IMR-90 (cell line): ENCODE results near the gene TBCD. TPM values are rescaled to one million over a fixed set of nuclear protein-coding genes. Genes with fewer than 3 reads are reported as not detected.

ENCODE experiments used
- ATAC-seq: fragments of 200-7000 bp; cut with Tn5 transposase; 2 replicates; pipeline ENCODE4 v1.9.1; 2020; ENCODE audit warnings: low read depth, mild to moderate bottlenecking, moderate library complexity
- BruUV-seq: library from RNA; stranded (reverse); fragments of 400-500 nt; replicated peaks from 2 replicates; lab custom pipeline; 2021; lab: Mats Ljungman, UMichigan
- CTCF ChIA-PET: fragments of 300-600 bp; formaldehyde crosslinking; extraction: SDS; loops from one replicate; lab custom pipeline; 2021; ENCODE audit warnings: antibody characterized with exemption; lab: Yijun Ruan, JAX
- POLR2A ChIA-PET: fragments of 300-600 bp; sonication (Branson Sonifier 250); formaldehyde crosslinking; loops from one replicate; lab custom pipeline; 2022; ENCODE audit warnings: antibody characterized with exemption; ENCODE audit not compliant: unreplicated experiment; lab: Charles Lee
- DNase-seq: peaks from one replicate; pipeline ENCODE4 v3.0.0; 2013
- H2AFZ ChIP-seq: replicated peaks from 2 replicates; pipeline ENCODE3; 2013; ENCODE audit warnings: low read length, mild to moderate bottlenecking; ENCODE audit not compliant: poor library complexity
- H2AK5ac ChIP-seq: 2 replicates; pipeline ENCODE4 v1.6.1; 2013; ENCODE audit warnings: low read depth, low read length, inconsistent platforms
- H2AK9ac ChIP-seq: replicated peaks from 2 replicates; pipeline ENCODE3; 2013; ENCODE audit warnings: mild to moderate bottlenecking, low read depth, low read length, moderate library complexity; ENCODE audit not compliant: poor library complexity
- H2BK120ac ChIP-seq: 2 replicates; pipeline ENCODE4 v1.6.1; 2013; ENCODE audit warnings: low read depth, low read length, inconsistent platforms
- H2BK15ac ChIP-seq: 3 replicates; pipeline ENCODE4 v1.6.1; 2013; ENCODE audit warnings: low read depth, low read length, inconsistent platforms
- H2BK20ac ChIP-seq: 2 replicates; pipeline ENCODE4 v1.6.1; 2013; ENCODE audit warnings: low read depth, mild to moderate bottlenecking, inconsistent platforms, low read length, moderate library complexity
- H2BK5ac ChIP-seq: 2 replicates; pipeline ENCODE4 v1.6.1; 2013; ENCODE audit warnings: mild to moderate bottlenecking, low read depth, low read length, inconsistent platforms; ENCODE audit not compliant: poor library complexity, severe bottlenecking
- H3K14ac ChIP-seq: replicated peaks from 2 replicates; pipeline ENCODE4 v1.6.1; 2013; ENCODE audit warnings: low read depth, low read length, inconsistent platforms
- H3K18ac ChIP-seq: 2 replicates; pipeline ENCODE4 v1.6.1; 2013; ENCODE audit warnings: low read depth, low read length, control low read depth
- H3K23ac ChIP-seq: 2 replicates; pipeline ENCODE4 v1.6.1; 2013; ENCODE audit warnings: low read depth, low read length, inconsistent platforms
- H3K27ac ChIP-seq: 2 replicates; pipeline ENCODE4 v1.5.1; 2013; ENCODE audit warnings: mild to moderate bottlenecking, control low read depth, low read length; ENCODE audit not compliant: insufficient read depth
- H3K27me3 ChIP-seq: 2 replicates; pipeline ENCODE4 v1.6.1; 2013; ENCODE audit warnings: low read length; ENCODE audit not compliant: control insufficient read depth, insufficient read depth
- H3K36me3 ChIP-seq: 2 replicates; pipeline ENCODE4 v1.6.1; 2013; ENCODE audit warnings: low read length, mixed read lengths; ENCODE audit not compliant: control insufficient read depth, insufficient read depth
- H3K4ac ChIP-seq: 2 replicates; pipeline ENCODE4 v1.6.1; 2013; ENCODE audit warnings: low read depth, low read length, inconsistent platforms
- H3K4me1 ChIP-seq: 2 replicates; pipeline ENCODE4 v1.6.1; 2013; ENCODE audit warnings: low read length, mixed read lengths; ENCODE audit not compliant: control insufficient read depth, insufficient read depth
- H3K4me2 ChIP-seq: 2 replicates; pipeline ENCODE4 v1.6.1; 2013; ENCODE audit warnings: low read depth, mild to moderate bottlenecking, control low read depth, low read length, moderate library complexity
- H3K4me3 ChIP-seq: 2 replicates; pipeline ENCODE4 v1.5.1; 2013; ENCODE audit warnings: low read depth, mild to moderate bottlenecking, control low read depth, low read length, moderate library complexity; ENCODE audit not compliant: insufficient read depth
- H3K56ac ChIP-seq: 2 replicates; pipeline ENCODE4 v1.6.1; 2013; ENCODE audit warnings: low read length, inconsistent platforms; ENCODE audit not compliant: insufficient read depth; ENCODE audit errors: extremely low read depth
- H3K79me1 ChIP-seq, 2 experiments: 2 replicates each; pipeline ENCODE4 v1.6.1; 2013; ENCODE audit warnings: low read length in 2 of 2, inconsistent platforms in 1 of 2, low read depth in 1 of 2
- H3K9ac ChIP-seq: 2 replicates; pipeline ENCODE4 v1.6.1; 2013; ENCODE audit warnings: low read depth, low read length, control low read depth
- H3K9me1 ChIP-seq: 2 replicates; pipeline ENCODE4 v1.6.1; 2013; ENCODE audit warnings: low read length, inconsistent platforms; ENCODE audit not compliant: insufficient read depth
- H3K9me3 ChIP-seq: 2 replicates; pipeline ENCODE4 v1.6.1; 2013; ENCODE audit warnings: low read length; ENCODE audit not compliant: control insufficient read depth, insufficient read depth
- H4K20me1 ChIP-seq: 2 replicates; pipeline ENCODE4 v1.6.1; 2013; ENCODE audit warnings: low read length, inconsistent platforms; ENCODE audit not compliant: insufficient read depth
- H4K5ac ChIP-seq: 2 replicates; pipeline ENCODE4 v1.6.1; 2013; ENCODE audit warnings: mild to moderate bottlenecking, low read depth, low read length, control low read depth
- H4K8ac ChIP-seq, 2 experiments: 2 replicates each; pipeline ENCODE4 v1.6.1; 2013; ENCODE audit warnings: low read depth in 2 of 2, low read length in 2 of 2, control low read depth in 1 of 2, inconsistent platforms in 1 of 2
- H4K91ac ChIP-seq: 2 replicates; pipeline ENCODE4 v1.6.1; 2013; ENCODE audit warnings: low read depth, low read length, inconsistent platforms; ENCODE audit not compliant: insufficient read depth
- BHLHE40 ChIP-seq: fragments of 150-350 bp; IDR thresholded peaks from 2 replicates; pipeline ENCODE4 v1.6.1; 2016; ENCODE audit warnings: mild to moderate bottlenecking, low read depth, low read length
- MAZ ChIP-seq: IDR thresholded peaks from 2 replicates; pipeline ENCODE4 v1.6.1; 2012; ENCODE audit warnings: low read depth, mild to moderate bottlenecking, low read length, improper control_type of control experiment, moderate library complexity, borderline replicate concordance
- NFE2L2 ChIP-seq: fragments of 150-350 bp; IDR thresholded peaks from 2 replicates; pipeline ENCODE4 v1.6.1; 2016; ENCODE audit warnings: low read depth, mild to moderate bottlenecking, low read length
- RAD21 ChIP-seq: IDR thresholded peaks from 2 replicates; pipeline ENCODE4 v1.6.1; 2012; ENCODE audit warnings: low read length, improper control_type of control experiment
- RFX5 ChIP-seq: IDR thresholded peaks from 2 replicates; pipeline ENCODE4 v1.8.0; 2012; ENCODE audit warnings: low read depth, mild to moderate bottlenecking, low read length, moderate library complexity
- SMC3 ChIP-seq: fragments of 150-350 bp; IDR thresholded peaks from 2 replicates; pipeline ENCODE4 v1.6.1; 2016; ENCODE audit warnings: low read depth, mild to moderate bottlenecking, antibody characterized with exemption, low read length, moderate library complexity
- WGBS, 2 experiments: methylation state at CpG; one replicate each; pipeline versions ENCODE4 v1.1.5 to v1.1.7; 2013; ENCODE audit warnings: missing lambda C conversion rate in 2 of 2; ENCODE audit not compliant: insufficient read length in 1 of 2; ENCODE audit errors: extremely low coverage in 2 of 2; 5-methylcytosine and 5-hydroxymethylcytosine counted together
- dilution Hi-C: fragments of 300-500 bp; cut with HindIII; formaldehyde crosslinking; loops from one replicate; pipeline ENCODE4 v1.14.3; 2018; ENCODE audit warnings: low sequenced_read_pairs; ENCODE audit not compliant: unreplicated experiment
- in situ Hi-C: fragments of 300-500 bp; cut with MboI; formaldehyde crosslinking; loops from 3 replicates; pipeline ENCODE4 v1.14.3; 2019; ENCODE audit warnings: low sequenced_read_pairs, inconsistent platforms, mixed read lengths
- intact Hi-C: fragments of 100-400 bp; cut with micrococcal nuclease; formaldehyde crosslinking; loops from 2 replicates; pipeline ENCODE4 v1.10.0; 2022
- polyA plus RNA-seq, 3 experiments: library from polyadenylated mRNA; depleted of rRNA; stranded (reverse); fragments of >200 nt; gene quantifications; 2 replicates each; pipeline ENCODE4 v1.2.3, GENCODE V29; 2012; ENCODE audit warnings: low replicate concordance in 1 of 3
- total RNA-seq: library from RNA; depleted of rRNA; stranded (reverse); fragments of >200 nt; gene quantifications from 2 replicates; pipeline ENCODE4 v1.2.3, GENCODE V29; 2012
- TF ChIP-seq, protein P1 (sequence below): conservative IDR thresholded peaks from 2 replicates; pipeline ENCODE4 v1.5.1; 2012; ENCODE audit warnings: mild to moderate bottlenecking, low read depth, low read length, improper control_type of control experiment

TBCD gene
- total and polyA plus RNA-seq, 2 of the 4 experiments (the other 2 are of a cell fraction) = 21.9 to 54.5 TPM

DNA sequence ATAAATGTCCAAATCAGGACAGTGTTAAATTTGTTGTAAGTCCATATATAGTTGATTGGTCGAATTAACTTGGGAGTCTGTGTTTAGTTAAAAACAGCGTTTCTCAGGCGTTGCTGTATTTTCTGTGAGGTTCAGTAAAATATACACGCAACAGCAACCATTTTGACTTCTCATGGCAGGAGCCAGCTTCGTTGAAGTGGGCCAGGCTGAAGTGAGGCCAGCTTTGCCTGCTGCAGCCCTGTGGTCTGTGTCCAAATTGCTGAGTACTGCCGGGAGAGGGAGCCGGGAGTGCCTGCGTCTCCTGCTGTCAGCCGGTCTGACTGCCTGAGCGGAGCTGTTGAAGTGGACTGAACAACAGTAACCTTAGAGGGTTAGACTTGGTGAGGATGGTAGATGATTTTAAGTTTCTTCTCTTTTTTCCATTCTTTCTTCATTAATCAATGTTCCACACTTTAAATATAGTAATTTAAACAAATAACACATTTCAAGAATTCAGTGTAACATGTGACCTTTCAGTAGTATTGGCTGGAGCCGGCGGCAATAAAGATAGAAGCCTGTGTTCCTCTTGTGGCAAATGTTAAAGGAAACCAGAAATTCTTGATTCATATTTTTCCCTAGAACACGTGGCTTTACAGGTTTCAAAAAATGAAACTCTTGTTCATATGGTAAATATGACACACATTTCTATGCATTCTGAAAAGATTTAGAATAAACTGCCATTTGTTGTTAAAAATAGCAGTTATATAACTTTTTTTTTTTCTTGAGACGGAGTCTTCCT is 124.9 kb downstream of the TBCD start:
- H3K27me3 ChIP-seq = no peaks in the 10 kb centered on the region
- H3K36me3 ChIP-seq = peaks cover 3% of the 10 kb centered on the region
- H3K4me2 ChIP-seq = no peak overlapping the region
- H2BK120ac ChIP-seq = no peak overlapping the region
- H3K9ac ChIP-seq = no peak overlapping the region
- H3K9me1 ChIP-seq = 0 out of 2 replicates have a peak, but pooled peaks cover 3% of the 10 kb centered on the region
- no peak overlapping the region for H3K23ac ChIP-seq
- no peak overlapping the region for H3K27ac ChIP-seq
- no peak overlapping the region for H3K14ac ChIP-seq
- no peak overlapping the region for H2AK5ac ChIP-seq
- ChIA-PET POLR2A (no interaction called here), CTCF (interaction anchor here (0.9 to 2.0 kb wide), 4 partner anchors 9 to 326 kb away, joined by 3 to 6 read pairs (median 3); no protein-coding TSS in a partner anchor)
- peak overlapping the region in 1 of 2 experiments; percentile 44; a peak in 1 of 4 replicates for H4K8ac ChIP-seq
- 53% methylated on average over 3 of the region's 14 CpGs; no CpG with 5 or more reads in 1 of the 2 experiments for WGBS, 2 experiments
- ATAC-seq (peak; percentile 98), DNase-seq (peak; percentile 78)
- H3K79me1 ChIP-seq = peaks cover 9 to 34% of the 10 kb centered on the region in 2 experiments; a peak in 2 of 4 replicates
- H3K9me3 ChIP-seq = no peaks in the 10 kb centered on the region
- H3K4me1 ChIP-seq = peaks cover 5% of the 10 kb centered on the region; the same call in 1 of the 2 replicates
- BruUV-seq = no TSS peak
- H3K18ac ChIP-seq = no peak overlapping the region
- no peak overlapping the region for H2BK20ac ChIP-seq
- intact Hi-C loops (loop anchor here (1.0 to 5.0 kb wide), 2 partner anchors 37 to 94 kb away; no protein-coding TSS in a partner anchor), dilution Hi-C loops (no loop called here), in situ Hi-C loops (no loop called here)
- H4K91ac ChIP-seq = no peak overlapping the region
- no peaks in the 10 kb centered on the region for H4K20me1 ChIP-seq
- H3K4ac ChIP-seq = no peak overlapping the region
- no peak overlapping the region for H3K56ac ChIP-seq
- no peak overlapping the region for H4K5ac ChIP-seq
- H2BK15ac ChIP-seq = no peak overlapping the region
- no peak overlapping the region for H2BK5ac ChIP-seq
- H3K4me3 ChIP-seq = no peak overlapping the region
- no peak overlapping the region for H2AK9ac ChIP-seq
- no peak for TF ChIP-seq MAZ
- TF ChIP-seq SMC3 = peak; percentile 69
- TF ChIP-seq NFE2L2 = no peak
- no peak for TF ChIP-seq BHLHE40
- TF ChIP-seq, protein P1, sequence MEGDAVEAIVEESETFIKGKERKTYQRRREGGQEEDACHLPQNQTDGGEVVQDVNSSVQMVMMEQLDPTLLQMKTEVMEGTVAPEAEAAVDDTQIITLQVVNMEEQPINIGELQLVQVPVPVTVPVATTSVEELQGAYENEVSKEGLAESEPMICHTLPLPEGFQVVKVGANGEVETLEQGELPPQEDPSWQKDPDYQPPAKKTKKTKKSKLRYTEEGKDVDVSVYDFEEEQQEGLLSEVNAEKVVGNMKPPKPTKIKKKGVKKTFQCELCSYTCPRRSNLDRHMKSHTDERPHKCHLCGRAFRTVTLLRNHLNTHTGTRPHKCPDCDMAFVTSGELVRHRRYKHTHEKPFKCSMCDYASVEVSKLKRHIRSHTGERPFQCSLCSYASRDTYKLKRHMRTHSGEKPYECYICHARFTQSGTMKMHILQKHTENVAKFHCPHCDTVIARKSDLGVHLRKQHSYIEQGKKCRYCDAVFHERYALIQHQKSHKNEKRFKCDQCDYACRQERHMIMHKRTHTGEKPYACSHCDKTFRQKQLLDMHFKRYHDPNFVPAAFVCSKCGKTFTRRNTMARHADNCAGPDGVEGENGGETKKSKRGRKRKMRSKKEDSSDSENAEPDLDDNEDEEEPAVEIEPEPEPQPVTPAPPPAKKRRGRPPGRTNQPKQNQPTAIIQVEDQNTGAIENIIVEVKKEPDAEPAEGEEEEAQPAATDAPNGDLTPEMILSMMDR = peak; percentile 59
- peak; percentile 63 for TF ChIP-seq RAD21
- no peak for TF ChIP-seq RFX5
- H2AFZ ChIP-seq = no peak overlapping the region
